IMR-90 (cell line): ENCODE results near the gene ARID4B. TPM values are rescaled to one million over a fixed set of nuclear protein-coding genes. Genes with fewer than 3 reads are reported as not detected.

ENCODE experiments used
- ATAC-seq: fragments of 200-7000 bp; cut with Tn5 transposase; 2 replicates; pipeline ENCODE4 v1.9.1; 2020; ENCODE audit warnings: low read depth, mild to moderate bottlenecking, moderate library complexity
- BruUV-seq: library from RNA; stranded (reverse); fragments of 400-500 nt; replicated peaks from 2 replicates; lab custom pipeline; 2021; lab: Mats Ljungman, UMichigan
- CTCF ChIA-PET: fragments of 300-600 bp; formaldehyde crosslinking; extraction: SDS; loops from one replicate; lab custom pipeline; 2021; ENCODE audit warnings: antibody characterized with exemption; lab: Yijun Ruan, JAX
- POLR2A ChIA-PET: fragments of 300-600 bp; sonication (Branson Sonifier 250); formaldehyde crosslinking; loops from one replicate; lab custom pipeline; 2022; ENCODE audit warnings: antibody characterized with exemption; ENCODE audit not compliant: unreplicated experiment; lab: Charles Lee
- DNase-seq: peaks from one replicate; pipeline ENCODE4 v3.0.0; 2013
- H2AFZ ChIP-seq: replicated peaks from 2 replicates; pipeline ENCODE3; 2013; ENCODE audit warnings: low read length, mild to moderate bottlenecking; ENCODE audit not compliant: poor library complexity
- H2AK5ac ChIP-seq: 2 replicates; pipeline ENCODE4 v1.6.1; 2013; ENCODE audit warnings: low read depth, low read length, inconsistent platforms
- H2AK9ac ChIP-seq: replicated peaks from 2 replicates; pipeline ENCODE3; 2013; ENCODE audit warnings: mild to moderate bottlenecking, low read depth, low read length, moderate library complexity; ENCODE audit not compliant: poor library complexity
- H2BK120ac ChIP-seq: 2 replicates; pipeline ENCODE4 v1.6.1; 2013; ENCODE audit warnings: low read depth, low read length, inconsistent platforms
- H2BK15ac ChIP-seq: 3 replicates; pipeline ENCODE4 v1.6.1; 2013; ENCODE audit warnings: low read depth, low read length, inconsistent platforms
- H2BK20ac ChIP-seq: 2 replicates; pipeline ENCODE4 v1.6.1; 2013; ENCODE audit warnings: low read depth, mild to moderate bottlenecking, inconsistent platforms, low read length, moderate library complexity
- H2BK5ac ChIP-seq: 2 replicates; pipeline ENCODE4 v1.6.1; 2013; ENCODE audit warnings: mild to moderate bottlenecking, low read depth, low read length, inconsistent platforms; ENCODE audit not compliant: poor library complexity, severe bottlenecking
- H3K14ac ChIP-seq: replicated peaks from 2 replicates; pipeline ENCODE4 v1.6.1; 2013; ENCODE audit warnings: low read depth, low read length, inconsistent platforms
- H3K18ac ChIP-seq: 2 replicates; pipeline ENCODE4 v1.6.1; 2013; ENCODE audit warnings: low read depth, low read length, control low read depth
- H3K23ac ChIP-seq: 2 replicates; pipeline ENCODE4 v1.6.1; 2013; ENCODE audit warnings: low read depth, low read length, inconsistent platforms
- H3K27ac ChIP-seq: 2 replicates; pipeline ENCODE4 v1.5.1; 2013; ENCODE audit warnings: mild to moderate bottlenecking, control low read depth, low read length; ENCODE audit not compliant: insufficient read depth
- H3K27me3 ChIP-seq: 2 replicates; pipeline ENCODE4 v1.6.1; 2013; ENCODE audit warnings: low read length; ENCODE audit not compliant: control insufficient read depth, insufficient read depth
- H3K36me3 ChIP-seq: 2 replicates; pipeline ENCODE4 v1.6.1; 2013; ENCODE audit warnings: low read length, mixed read lengths; ENCODE audit not compliant: control insufficient read depth, insufficient read depth
- H3K4ac ChIP-seq: 2 replicates; pipeline ENCODE4 v1.6.1; 2013; ENCODE audit warnings: low read depth, low read length, inconsistent platforms
- H3K4me1 ChIP-seq: 2 replicates; pipeline ENCODE4 v1.6.1; 2013; ENCODE audit warnings: low read length, mixed read lengths; ENCODE audit not compliant: control insufficient read depth, insufficient read depth
- H3K4me2 ChIP-seq: 2 replicates; pipeline ENCODE4 v1.6.1; 2013; ENCODE audit warnings: low read depth, mild to moderate bottlenecking, control low read depth, low read length, moderate library complexity
- H3K4me3 ChIP-seq: 2 replicates; pipeline ENCODE4 v1.5.1; 2013; ENCODE audit warnings: low read depth, mild to moderate bottlenecking, control low read depth, low read length, moderate library complexity; ENCODE audit not compliant: insufficient read depth
- H3K56ac ChIP-seq: 2 replicates; pipeline ENCODE4 v1.6.1; 2013; ENCODE audit warnings: low read length, inconsistent platforms; ENCODE audit not compliant: insufficient read depth; ENCODE audit errors: extremely low read depth
- H3K79me1 ChIP-seq, 2 experiments: 2 replicates each; pipeline ENCODE4 v1.6.1; 2013; ENCODE audit warnings: low read length in 2 of 2, inconsistent platforms in 1 of 2, low read depth in 1 of 2
- H3K9ac ChIP-seq: 2 replicates; pipeline ENCODE4 v1.6.1; 2013; ENCODE audit warnings: low read depth, low read length, control low read depth
- H3K9me1 ChIP-seq: 2 replicates; pipeline ENCODE4 v1.6.1; 2013; ENCODE audit warnings: low read length, inconsistent platforms; ENCODE audit not compliant: insufficient read depth
- H3K9me3 ChIP-seq: 2 replicates; pipeline ENCODE4 v1.6.1; 2013; ENCODE audit warnings: low read length; ENCODE audit not compliant: control insufficient read depth, insufficient read depth
- H4K20me1 ChIP-seq: 2 replicates; pipeline ENCODE4 v1.6.1; 2013; ENCODE audit warnings: low read length, inconsistent platforms; ENCODE audit not compliant: insufficient read depth
- H4K5ac ChIP-seq: 2 replicates; pipeline ENCODE4 v1.6.1; 2013; ENCODE audit warnings: mild to moderate bottlenecking, low read depth, low read length, control low read depth
- H4K8ac ChIP-seq, 2 experiments: 2 replicates each; pipeline ENCODE4 v1.6.1; 2013; ENCODE audit warnings: low read depth in 2 of 2, low read length in 2 of 2, control low read depth in 1 of 2, inconsistent platforms in 1 of 2
- H4K91ac ChIP-seq: 2 replicates; pipeline ENCODE4 v1.6.1; 2013; ENCODE audit warnings: low read depth, low read length, inconsistent platforms; ENCODE audit not compliant: insufficient read depth
- MAZ ChIP-seq: IDR thresholded peaks from 2 replicates; pipeline ENCODE4 v1.6.1; 2012; ENCODE audit warnings: low read depth, mild to moderate bottlenecking, low read length, improper control_type of control experiment, moderate library complexity, borderline replicate concordance
- POLR2A ChIP-seq: IDR thresholded peaks from 2 replicates; pipeline ENCODE4 v1.6.1; 2012; ENCODE audit warnings: mild to moderate bottlenecking, low read depth, low read length
- RFX5 ChIP-seq: IDR thresholded peaks from 2 replicates; pipeline ENCODE4 v1.8.0; 2012; ENCODE audit warnings: low read depth, mild to moderate bottlenecking, low read length, moderate library complexity
- SMC3 ChIP-seq: fragments of 150-350 bp; IDR thresholded peaks from 2 replicates; pipeline ENCODE4 v1.6.1; 2016; ENCODE audit warnings: low read depth, mild to moderate bottlenecking, antibody characterized with exemption, low read length, moderate library complexity
- WGBS, 2 experiments: methylation state at CpG; one replicate each; pipeline versions ENCODE4 v1.1.5 to v1.1.7; 2013; ENCODE audit warnings: missing lambda C conversion rate in 2 of 2; ENCODE audit not compliant: insufficient read length in 1 of 2; ENCODE audit errors: extremely low coverage in 2 of 2; 5-methylcytosine and 5-hydroxymethylcytosine counted together
- dilution Hi-C: fragments of 300-500 bp; cut with HindIII; formaldehyde crosslinking; loops from one replicate; pipeline ENCODE4 v1.14.3; 2018; ENCODE audit warnings: low sequenced_read_pairs; ENCODE audit not compliant: unreplicated experiment
- in situ Hi-C: fragments of 300-500 bp; cut with MboI; formaldehyde crosslinking; loops from 3 replicates; pipeline ENCODE4 v1.14.3; 2019; ENCODE audit warnings: low sequenced_read_pairs, inconsistent platforms, mixed read lengths
- intact Hi-C: fragments of 100-400 bp; cut with micrococcal nuclease; formaldehyde crosslinking; loops from 2 replicates; pipeline ENCODE4 v1.10.0; 2022
- polyA plus RNA-seq, 3 experiments: library from polyadenylated mRNA; depleted of rRNA; stranded (reverse); fragments of >200 nt; gene quantifications; 2 replicates each; pipeline ENCODE4 v1.2.3, GENCODE V29; 2012; ENCODE audit warnings: low replicate concordance in 1 of 3
- total RNA-seq: library from RNA; depleted of rRNA; stranded (reverse); fragments of >200 nt; gene quantifications from 2 replicates; pipeline ENCODE4 v1.2.3, GENCODE V29; 2012

The ARID4B gene
- total and polyA plus RNA-seq, 2 of the 4 experiments (the other 2 are of a cell fraction), result 8.5 to 16.0 TPM

DNA sequence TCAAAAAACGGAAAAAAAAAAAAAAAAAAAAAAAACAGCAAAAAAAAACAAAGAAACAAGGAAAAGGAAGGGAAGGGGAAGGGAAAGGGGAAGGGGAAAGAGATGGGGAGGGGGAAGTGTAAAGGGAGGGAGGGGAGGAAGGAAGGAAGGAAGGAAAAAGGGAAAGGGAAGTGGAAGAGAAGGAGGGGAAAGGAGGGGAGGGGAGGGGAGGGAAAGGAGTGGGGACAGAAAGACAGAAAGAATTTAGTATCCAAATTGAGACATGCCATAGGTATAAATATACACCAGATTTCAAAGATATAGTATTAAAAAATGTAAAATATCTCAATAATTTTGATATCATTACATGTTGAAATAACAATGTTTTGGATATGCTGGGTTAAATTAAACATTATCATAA is 25.8 kb downstream of the ARID4B start:
- no peak overlapping the region for H3K56ac ChIP-seq
- H2AK5ac ChIP-seq, result no peak overlapping the region
- no TSS peak for BruUV-seq
- no peak overlapping the region for H3K14ac ChIP-seq
- dilution Hi-C loops, result no loop called here
- DNase-seq, result no peak
- H3K9ac ChIP-seq, result no peak overlapping the region
- no peak overlapping the region for H3K4me2 ChIP-seq
- H2BK20ac ChIP-seq, result no peak overlapping the region
- peaks cover 8 to 65% of the 10 kb centered on the region in 2 experiments for H3K79me1 ChIP-seq
- no peaks in the 10 kb centered on the region for H3K27me3 ChIP-seq
- no peak overlapping the region for H3K27ac ChIP-seq
- 0 out of 2 replicates have a peak, but pooled peaks cover 1% of the 10 kb centered on the region for H3K36me3 ChIP-seq
- H4K91ac ChIP-seq, result no peak overlapping the region
- peaks cover 12% of the 10 kb centered on the region for H3K4me1 ChIP-seq
- WGBS, 2 experiments, result no CpG with 5 or more reads among the region's 1 CpG
- no peak overlapping the region for H2BK120ac ChIP-seq
- H4K8ac ChIP-seq, result no peak overlapping the region
- H2BK5ac ChIP-seq, result no peak overlapping the region
- no peak for ATAC-seq
- no peak overlapping the region for H2AK9ac ChIP-seq
- H3K4me3 ChIP-seq, result no peak overlapping the region
- TF ChIP-seq SMC3 (no peak), MAZ (no peak), RFX5 (no peak), POLR2A (no peak)
- ChIA-PET CTCF (no interaction called here), POLR2A (no interaction called here)
- H4K5ac ChIP-seq, result no peak overlapping the region
- peaks cover 6% of the 10 kb centered on the region for H3K9me1 ChIP-seq
- no peak overlapping the region for H3K23ac ChIP-seq
- H3K18ac ChIP-seq, result no peak overlapping the region
- no peak overlapping the region for H2BK15ac ChIP-seq
- in situ Hi-C loops, result no loop called here
- no peaks in the 10 kb centered on the region for H3K9me3 ChIP-seq
- peaks cover 87% of the 10 kb centered on the region for H4K20me1 ChIP-seq
- no peak overlapping the region for H2AFZ ChIP-seq
- H3K4ac ChIP-seq, result no peak overlapping the region
- intact Hi-C loops, result no loop called here
